HepG2 (cell line): ENCODE results near the gene GNL1.

Experiments
- IRF2 ChIP-seq: IDR thresholded peaks from 2 replicates; pipeline ENCODE4 v1.6.1; 2018; ENCODE audit warnings: missing genetic modification reagents, missing compliant biosample characterization
- POLR2A ChIP-seq, 2 experiments: IDR thresholded peaks; 2 replicates each; pipeline ENCODE4 v1.6.1; 2011; ENCODE audit warnings: low read depth in 2 of 2, low read length in 2 of 2, mild to moderate bottlenecking in 1 of 2, moderate library complexity in 1 of 2; ENCODE audit not compliant: insufficient read depth in 1 of 2
- ZNF124 ChIP-seq: sonication (generic); formaldehyde crosslinking; IDR thresholded peaks from 2 replicates; pipeline ENCODE4 v1.4.0; 2020; ENCODE audit warnings: missing genetic modification reagents
- ZNF337 ChIP-seq: sonication (generic); formaldehyde crosslinking; IDR thresholded peaks from 2 replicates; pipeline ENCODE4 v1.5.1; 2020; ENCODE audit warnings: missing genetic modification reagents, low read depth, mild to moderate bottlenecking, borderline replicate concordance

DNA sequence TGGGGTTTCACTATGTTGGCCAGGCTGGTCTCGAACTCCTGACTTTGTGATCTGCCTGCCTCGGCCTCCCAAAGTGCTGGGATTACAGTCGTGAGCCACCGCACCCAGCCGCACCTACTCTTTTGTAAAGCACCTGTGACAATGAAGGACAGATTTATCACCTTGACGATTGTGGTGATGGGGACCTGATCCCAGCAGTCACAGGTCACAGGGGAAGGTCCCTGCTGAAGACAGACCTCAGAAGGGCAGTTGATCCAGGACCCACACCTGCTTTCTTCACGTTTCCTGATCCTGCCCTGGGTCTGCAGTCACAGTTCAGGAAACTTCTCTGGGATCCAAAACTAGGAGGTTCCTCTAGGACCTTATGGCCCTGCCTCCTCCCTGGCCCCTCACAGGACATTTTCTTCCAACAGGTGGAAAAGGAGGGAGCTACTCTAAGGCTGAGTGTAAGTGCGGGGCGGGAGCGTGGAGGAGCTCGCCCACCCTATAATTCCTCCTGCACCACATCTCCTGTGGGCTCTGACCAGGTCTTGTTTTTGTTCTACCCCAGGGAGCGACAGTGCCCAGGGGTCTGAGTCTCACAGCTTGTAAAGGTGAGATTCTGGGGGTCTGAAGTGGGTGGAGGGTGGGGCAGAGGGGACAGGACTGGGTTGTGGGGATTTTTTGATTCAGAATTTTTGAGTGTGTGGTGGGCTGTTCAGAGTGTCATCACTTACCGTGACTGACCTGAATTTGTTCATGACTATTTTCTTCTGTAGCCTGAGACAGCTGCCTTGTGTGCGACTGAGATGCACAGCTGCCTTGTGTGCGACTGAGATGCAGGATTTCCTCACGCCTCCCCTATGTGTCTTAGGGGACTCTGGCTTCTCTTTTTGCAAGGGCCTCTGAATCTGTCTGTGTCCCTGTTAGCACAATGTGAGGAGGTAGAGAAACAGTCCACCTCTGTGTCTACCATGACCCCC is 64.0 kb downstream of the GNL1 start:
- TF ChIP-seq ZNF337 (CRISPR knock-in tag) (no peak), IRF2 (no peak), ZNF124 (CRISPR knock-in tag) (no peak), POLR2A (IDR thresholded peaks at IDR 0.05; ENCODE audit: insufficient read depth in 1 of 2, low read depth in 2 of 2, low read length in 2 of 2) (no peak)
